ENCODE results near the gene CCL7.
"Not testable (repeated sequence)": the region's sequence is repeated elsewhere in the genome, so short reads cannot be mapped to it uniquely, and the experiment has no call there.

The CCL7 gene

GRCh38 chr17:34269969-34270368 is at the start of gene CCL7:
Gene CCL7 (plus strand): TSS chr17:34270221. CDS start chr17:34270291, 70 bp downstream.
- ATAC-seq (replicated peaks): no peak
- Mint-ChIP-seq H3K4me1 (no peaks in the 10 kb centered on the region), H3K27ac (no peak within 1 kb of the TSS), H3K9me3 (no peaks in the 10 kb centered on the region), H3K4me3 (no peak within 1 kb of the TSS), H3K27me3 (peaks cover 65 to 75% of the 10 kb centered on the region in 2 donors), H3K36me3 (no peaks in the 10 kb centered on the region)
- no peak for DNase-seq

GRCh38 chr17:34220752-34221395 is 49.1 kb upstream of the CCL7 start:
- Mint-ChIP-seq H3K4me1 (peaks cover 0 to 5% of the 10 kb centered on the region in 2 donors), H3K9me3 (peaks cover 0 to 1% of the 10 kb centered on the region in 2 donors), H3K27ac (no peak overlapping the region), H3K36me3 (no peaks in the 10 kb centered on the region), H3K4me3 (no peak overlapping the region), H3K27me3 (peaks cover 32 to 39% of the 10 kb centered on the region in 2 donors)
- no peak for DNase-seq
- ATAC-seq (replicated peaks): no peak

GRCh38 chr17:34221411-34221810 is 48.6 kb upstream of the CCL7 start:
- ATAC-seq (replicated peaks) (no peak), DNase-seq (no peak)
- Mint-ChIP-seq H3K27ac (no peak overlapping the region), H3K36me3 (no peaks in the 10 kb centered on the region), H3K4me3 (no peak overlapping the region), H3K4me1 (peaks cover 0 to 5% of the 10 kb centered on the region in 2 donors), H3K9me3 (peaks cover 0 to 1% of the 10 kb centered on the region in 2 donors), H3K27me3 (peaks cover 28 to 35% of the 10 kb centered on the region in 2 donors)

GRCh38 chr17:34222722-34223497 is 47.1 kb upstream of the CCL7 start:
- Mint-ChIP-seq H3K27me3 (peaks cover 23 to 28% of the 10 kb centered on the region in 2 donors), H3K36me3 (no peaks in the 10 kb centered on the region), H3K4me1 (peaks cover 6 to 11% of the 10 kb centered on the region in 2 donors), H3K9me3 (peaks cover 0 to 1% of the 10 kb centered on the region in 2 donors), H3K4me3 (no peak overlapping the region), H3K27ac (no peak overlapping the region)
- ATAC-seq (replicated peaks) (no peak), DNase-seq (no peak)

- Mint-ChIP-seq H3K27ac (no peak overlapping the region), H3K36me3 (peaks cover 0 to 2% of the 10 kb centered on the region in 2 donors), H3K27me3 (peaks cover 23 to 28% of the 10 kb centered on the region in 2 donors), H3K4me1 (peaks cover 6% of the 10 kb centered on the region in 2 donors), H3K4me3 (no peak overlapping the region), H3K9me3 (peaks cover 0 to 5% of the 10 kb centered on the region in 2 donors)
- no peak for DNase-seq
- ATAC-seq (replicated peaks): no peak
These were observed 45.0 kb upstream of the CCL7 start for GRCh38 chr17:34225046-34225445.

GRCh38 chr17:34226011-34226743 is 43.8 kb upstream of the CCL7 start:
- Mint-ChIP-seq H3K27ac (no peak overlapping the region), H3K27me3 (peaks cover 18 to 31% of the 10 kb centered on the region in 2 donors), H3K36me3 (peaks cover 0 to 2% of the 10 kb centered on the region in 2 donors), H3K4me3 (no peak overlapping the region), H3K4me1 (peaks cover 6% of the 10 kb centered on the region in 2 donors), H3K9me3 (peaks cover 5 to 8% of the 10 kb centered on the region in 2 donors)
- no peak for ATAC-seq (replicated peaks)
- DNase-seq: no peak

- H3K9me3 Mint-ChIP-seq: peaks cover 5 to 8% of the 10 kb centered on the region in 2 donors
- ATAC-seq (replicated peaks) (no peak), DNase-seq (no peak)
- H3K4me3 Mint-ChIP-seq: no peak overlapping the region
- H3K4me1 Mint-ChIP-seq: peaks cover 6% of the 10 kb centered on the region in 2 donors
- peaks cover 13 to 27% of the 10 kb centered on the region in 2 donors for H3K27me3 Mint-ChIP-seq
- no peak overlapping the region for H3K27ac Mint-ChIP-seq
- peaks cover 0 to 2% of the 10 kb centered on the region in 2 donors for H3K36me3 Mint-ChIP-seq
These were observed 43.3 kb upstream of the CCL7 start for GRCh38 chr17:34226744-34227034.

GRCh38 chr17:34227293-34227692 is 42.7 kb upstream of the CCL7 start:
- H3K36me3 Mint-ChIP-seq; H3K4me1 Mint-ChIP-seq; H3K4me3 Mint-ChIP-seq; H3K27ac Mint-ChIP-seq; DNase-seq; ATAC-seq (replicated peaks); H3K9me3 Mint-ChIP-seq: not testable (repeated sequence)
- peaks cover 7 to 22% of the 10 kb centered on the region in 2 donors for H3K27me3 Mint-ChIP-seq

GRCh38 chr17:34227707-34228106 is 42.3 kb upstream of the CCL7 start:
- DNase-seq: no peak
- Mint-ChIP-seq H3K27ac (no peak overlapping the region), H3K4me1 (peaks cover 6 to 7% of the 10 kb centered on the region in 2 donors), H3K4me3 (no peak overlapping the region), H3K36me3 (peaks cover 0 to 2% of the 10 kb centered on the region in 2 donors), H3K27me3 (peaks cover 7 to 21% of the 10 kb centered on the region in 2 donors), H3K9me3 (peaks cover 5 to 8% of the 10 kb centered on the region in 2 donors)
- ATAC-seq (replicated peaks): no peak

- no peak overlapping the region for H3K4me3 Mint-ChIP-seq
- H3K27me3 Mint-ChIP-seq: peaks cover 17 to 21% of the 10 kb centered on the region in 2 donors
- no peak for ATAC-seq (replicated peaks)
These were observed 41.2 kb upstream of the CCL7 start for GRCh38 chr17:34228781-34229180.

GRCh38 chr17:34230342-34230741 is 39.7 kb upstream of the CCL7 start:
- H3K36me3 Mint-ChIP-seq: peaks cover 0 to 2% of the 10 kb centered on the region in 2 donors
- H3K27ac Mint-ChIP-seq: no peak overlapping the region
- DNase-seq (no peak), ATAC-seq (replicated peaks) (no peak)
- peaks cover 5 to 8% of the 10 kb centered on the region in 2 donors for H3K9me3 Mint-ChIP-seq
- H3K4me3 Mint-ChIP-seq: no peak overlapping the region
- H3K27me3 Mint-ChIP-seq: peaks cover 14 to 20% of the 10 kb centered on the region in 2 donors
- H3K4me1 Mint-ChIP-seq: peaks cover 18 to 31% of the 10 kb centered on the region in 2 donors

More at GRCh38 chr17:34228781-34229180, 41.2 kb upstream of the CCL7 start:
- Mint-ChIP-seq H3K9me3 (peaks cover 5 to 8% of the 10 kb centered on the region in 2 donors), H3K27ac (no peak overlapping the region), H3K36me3 (peaks cover 0 to 2% of the 10 kb centered on the region in 2 donors), H3K4me1 (peaks cover 10 to 17% of the 10 kb centered on the region in 2 donors)
- no peak for DNase-seq

GRCh38 chr17:34234616-34235015 is 35.4 kb upstream of the CCL7 start:
- Mint-ChIP-seq H3K4me3 (no peak overlapping the region), H3K27me3 (peaks cover 14 to 15% of the 10 kb centered on the region in 2 donors), H3K4me1 (peaks cover 28 to 40% of the 10 kb centered on the region in 2 donors), H3K9me3 (peaks cover 4 to 5% of the 10 kb centered on the region in 2 donors), H3K27ac (no peak overlapping the region), H3K36me3 (peaks cover 0 to under 1% of the 10 kb centered on the region in 2 donors)
- no peak for DNase-seq
- ATAC-seq (replicated peaks): no peak

GRCh38 chr17:34235389-34236028 is 34.5 kb upstream of the CCL7 start:
- Mint-ChIP-seq H3K27ac (no peak overlapping the region), H3K4me1 (peaks cover 31 to 45% of the 10 kb centered on the region in 2 donors), H3K9me3 (peaks cover 1% of the 10 kb centered on the region in 2 donors), H3K36me3 (no peaks in the 10 kb centered on the region), H3K4me3 (no peak overlapping the region), H3K27me3 (peaks cover 14% of the 10 kb centered on the region in 2 donors)
- ATAC-seq (replicated peaks): peak; percentile 35 to 38
- no peak for DNase-seq
